HCT116 (cell line): ENCODE data around the gene MAPK8.

Source experiments
- ATF3 ChIP-seq: IDR thresholded peaks from 2 replicates; pipeline ENCODE4 v1.6.1; 2012
- CEBPB ChIP-seq: IDR thresholded peaks from 2 replicates; pipeline ENCODE4 v1.6.1; 2012; ENCODE audit warnings: low read depth
- CTCF ChIP-seq, 3 experiments: fragments of 200-600 bp in 1 of 3; sonication (generic) in 1 of 3; IDR thresholded peaks in 2 of 3; conservative IDR thresholded peaks in 1 of 3; 2 replicates each; pipeline ENCODE4 v1.5.1; 2012 to 2017; ENCODE audit warnings: low read depth in 2 of 3, low read length in 2 of 3, antibody characterized with exemption in 1 of 3, borderline replicate concordance in 1 of 3, control low read depth in 1 of 3, mild to moderate bottlenecking in 1 of 3, mixed read lengths in 1 of 3, mixed run types in 1 of 3, moderate library complexity in 1 of 3; ENCODE audit not compliant: insufficient read depth in 1 of 3
- EGR1 ChIP-seq: IDR thresholded peaks from 2 replicates; pipeline ENCODE4 v1.6.1; 2012; ENCODE audit warnings: low read depth
- EZH2 ChIP-seq: fragments of 200-600 bp; sonication (generic); IDR thresholded peaks from 2 replicates; pipeline ENCODE4 v1.6.1; 2017; ENCODE audit warnings: antibody characterized with exemption, mixed run types
- FOSL1 ChIP-seq: IDR thresholded peaks from 2 replicates; pipeline ENCODE4 v1.6.1; 2012; ENCODE audit warnings: low read depth
- JUND ChIP-seq: IDR thresholded peaks from 2 replicates; pipeline ENCODE4 v1.6.1; 2012
- MAX ChIP-seq: IDR thresholded peaks from 2 replicates; pipeline ENCODE4 v1.6.1; 2012
- POLR2A ChIP-seq: IDR thresholded peaks from 2 replicates; pipeline ENCODE4 v1.7.0; 2011; ENCODE audit warnings: borderline replicate concordance; ENCODE audit not compliant: insufficient read depth, insufficient read length; ENCODE audit errors: extremely low read depth
- SIN3A ChIP-seq: IDR thresholded peaks from 2 replicates; pipeline ENCODE4 v1.6.1; 2012; ENCODE audit warnings: low read depth
- SRF ChIP-seq: IDR thresholded peaks from 2 replicates; pipeline ENCODE4 v1.6.1; 2012; ENCODE audit warnings: low read depth
- TCF7L2 ChIP-seq: IDR thresholded peaks from 2 replicates; pipeline ENCODE4 v1.7.0; 2011; ENCODE audit warnings: borderline replicate concordance, inconsistent platforms; ENCODE audit not compliant: insufficient read depth, insufficient read length; ENCODE audit errors: extremely low read depth
- YY1 ChIP-seq: IDR thresholded peaks from 2 replicates; pipeline ENCODE4 v1.6.1; 2011; ENCODE audit warnings: low read length, low read depth, moderate library complexity, mild to moderate bottlenecking; ENCODE audit not compliant: insufficient replicate concordance; ENCODE audit errors: extremely low read depth
- ZFX ChIP-seq: fragments of 450-650 bp; IDR thresholded peaks from 2 replicates; pipeline ENCODE4 v1.6.1; 2017

- TF ChIP-seq CTCF (IDR thresholded peaks at IDR 0.05 in 2 of 3, conservative IDR thresholded peaks at IDR 0.05 in 1 of 3; ENCODE audit: borderline replicate concordance in 1 of 3, insufficient read depth in 1 of 3, low read depth in 2 of 3, low read length in 2 of 3): no peak
- TF ChIP-seq POLR2A: no peak
- no peak for TF ChIP-seq SRF
- no peak for TF ChIP-seq JUND
- no peak for TF ChIP-seq YY1
- TF ChIP-seq TCF7L2: no peak
- TF ChIP-seq CEBPB: no peak
- no peak for TF ChIP-seq EGR1
- TF ChIP-seq ATF3: no peak
- TF ChIP-seq MAX: no peak
- no peak for TF ChIP-seq FOSL1
- no peak for TF ChIP-seq ZFX
- TF ChIP-seq EZH2: no peak
- TF ChIP-seq SIN3A: no peak
Observed at GRCh38 chr10:48455055-48455391, 148.5 kb downstream of the MAPK8 start.
